Fibroblast of lung (primary cell): ENCODE results near the gene AP2B1. TPM values are rescaled to one million over a fixed set of nuclear protein-coding genes. Genes with fewer than 3 reads are reported as not detected.

Experiments used
- DNase-seq, 2 donors: peaks; one replicate each; pipeline versions ENCODE4 v3.0.0 to v3.0.0-alpha.2; 2010; ENCODE audit warnings: low read depth in 2 of 2
- H2AFZ ChIP-seq: 2 replicates; pipeline ENCODE4 v1.5.1; 2012; ENCODE audit warnings: low read length, control low read depth, inconsistent platforms
- H3K27ac ChIP-seq: 2 replicates; pipeline ENCODE4 v1.5.1; 2011; ENCODE audit warnings: low read length, control low read depth; ENCODE audit not compliant: insufficient read depth
- H3K27me3 ChIP-seq: 2 replicates; pipeline ENCODE4 v1.5.1; 2011; ENCODE audit warnings: mild to moderate bottlenecking, low read length; ENCODE audit not compliant: control insufficient read depth, insufficient read depth
- H3K36me3 ChIP-seq: 2 replicates; pipeline ENCODE4 v1.5.1; 2011; ENCODE audit warnings: low read length; ENCODE audit not compliant: control insufficient read depth, insufficient read depth
- H3K4me1 ChIP-seq: 2 replicates; pipeline ENCODE4 v1.5.1; 2011; ENCODE audit warnings: low read length; ENCODE audit not compliant: control insufficient read depth, insufficient read depth; ENCODE audit errors: extremely low read depth
- H3K4me2 ChIP-seq: 2 replicates; pipeline ENCODE4 v1.5.1; 2011; ENCODE audit warnings: low read length, control low read depth; ENCODE audit not compliant: insufficient read depth; ENCODE audit errors: extremely low read depth
- H3K4me3 ChIP-seq, 4 experiments: fragments of 200-600 bp in 1 of 4; sonication (generic) in 1 of 4; replicated peaks in 1 of 4; 2 replicates each; pipeline ENCODE4 v1.5.1; 2011 to 2016; ENCODE audit warnings: low read length in 4 of 4, low read depth in 3 of 4, mild to moderate bottlenecking in 3 of 4, control low read depth in 2 of 4, inconsistent platforms in 1 of 4, mixed read lengths in 1 of 4; ENCODE audit not compliant: insufficient read depth in 1 of 4; ENCODE audit errors: control extremely low read depth in 1 of 4
- H3K79me2 ChIP-seq: 2 replicates; pipeline ENCODE4 v1.5.1; 2012; ENCODE audit warnings: mild to moderate bottlenecking, low read length, inconsistent platforms; ENCODE audit not compliant: control insufficient read depth, insufficient read depth
- H3K9ac ChIP-seq: 2 replicates; pipeline ENCODE4 v1.5.1; 2011; ENCODE audit warnings: mild to moderate bottlenecking, low read length, control low read depth; ENCODE audit not compliant: insufficient read depth
- H3K9me3 ChIP-seq: 2 replicates; pipeline ENCODE4 v1.5.1; 2012; ENCODE audit warnings: low read depth, low read length; ENCODE audit not compliant: control insufficient read depth, insufficient read depth
- H4K20me1 ChIP-seq: 2 replicates; pipeline ENCODE4 v1.5.1; 2011; ENCODE audit warnings: low read length; ENCODE audit not compliant: control insufficient read depth, insufficient read depth; ENCODE audit errors: extremely low read depth
- EZH2 ChIP-seq: IDR thresholded peaks from 2 replicates; pipeline ENCODE4 v1.5.1; 2012; ENCODE audit warnings: low read length, control low read depth, mild to moderate bottlenecking; ENCODE audit errors: missing control alignments
- polyA plus RNA-seq, 2 donors: library from polyadenylated mRNA; depleted of rRNA in 1 of 2; stranded (reverse) in 1 of 2; unstranded in 1 of 2; fragments of >200 nt; gene quantifications; 2 replicates each; pipeline ENCODE4 v1.2.1, GENCODE V29; 2011 to 2012; ENCODE audit warnings: missing spikeins in 1 of 2
- total RNA-seq: library from RNA; depleted of rRNA; stranded (reverse); fragments of >200 nt; gene quantifications from 2 replicates; pipeline ENCODE4 v1.2.1, GENCODE V29; 2014
- TF ChIP-seq, protein P1 (sequence below), 2 donors: IDR thresholded peaks in 1 of 2; conservative IDR thresholded peaks in 1 of 2; 1 replicate in 1 of 2; 2 replicates in 1 of 2; pipeline ENCODE4 v1.5.1; 2011 to 2012; ENCODE audit warnings: low read length in 2 of 2, control low read depth in 1 of 2, inconsistent platforms in 1 of 2, low read depth in 1 of 2, mild to moderate bottlenecking in 1 of 2

The AP2B1 gene
- total and polyA plus RNA-seq, 2 donors (not counting 1 experiment from before 2014, with no cell fraction given), result 109 to 236 TPM

DNA sequence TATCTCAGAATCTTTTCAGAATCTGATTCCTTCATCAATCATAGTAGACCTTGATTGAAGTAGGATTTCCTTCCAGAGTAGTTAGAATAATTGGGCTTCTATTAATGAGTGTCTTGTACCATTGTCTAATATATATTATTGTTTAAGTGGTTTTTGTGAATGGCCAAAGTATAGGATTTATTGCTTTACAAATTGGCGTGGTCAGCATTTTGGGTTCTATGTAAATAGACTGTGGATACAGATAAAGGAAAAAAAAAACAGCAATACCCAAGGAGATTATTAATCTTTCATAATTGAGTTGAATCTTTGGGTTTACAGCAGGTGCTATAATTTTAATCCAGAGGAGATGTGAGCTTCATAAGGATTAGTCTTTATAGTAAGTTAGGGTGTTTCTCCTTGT is 64.3 kb downstream of the AP2B1 start:
- peaks cover 6% of the 10 kb centered on the region for H3K36me3 ChIP-seq
- H3K4me1 ChIP-seq, result no peaks in the 10 kb centered on the region
- no peaks in the 10 kb centered on the region for H3K27me3 ChIP-seq
- TF ChIP-seq EZH2, result no peak
- TF ChIP-seq, protein P1, sequence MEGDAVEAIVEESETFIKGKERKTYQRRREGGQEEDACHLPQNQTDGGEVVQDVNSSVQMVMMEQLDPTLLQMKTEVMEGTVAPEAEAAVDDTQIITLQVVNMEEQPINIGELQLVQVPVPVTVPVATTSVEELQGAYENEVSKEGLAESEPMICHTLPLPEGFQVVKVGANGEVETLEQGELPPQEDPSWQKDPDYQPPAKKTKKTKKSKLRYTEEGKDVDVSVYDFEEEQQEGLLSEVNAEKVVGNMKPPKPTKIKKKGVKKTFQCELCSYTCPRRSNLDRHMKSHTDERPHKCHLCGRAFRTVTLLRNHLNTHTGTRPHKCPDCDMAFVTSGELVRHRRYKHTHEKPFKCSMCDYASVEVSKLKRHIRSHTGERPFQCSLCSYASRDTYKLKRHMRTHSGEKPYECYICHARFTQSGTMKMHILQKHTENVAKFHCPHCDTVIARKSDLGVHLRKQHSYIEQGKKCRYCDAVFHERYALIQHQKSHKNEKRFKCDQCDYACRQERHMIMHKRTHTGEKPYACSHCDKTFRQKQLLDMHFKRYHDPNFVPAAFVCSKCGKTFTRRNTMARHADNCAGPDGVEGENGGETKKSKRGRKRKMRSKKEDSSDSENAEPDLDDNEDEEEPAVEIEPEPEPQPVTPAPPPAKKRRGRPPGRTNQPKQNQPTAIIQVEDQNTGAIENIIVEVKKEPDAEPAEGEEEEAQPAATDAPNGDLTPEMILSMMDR (conservative IDR thresholded peaks at IDR 0.05 in 1 of 2, IDR thresholded peaks at IDR 0.05 in 1 of 2; ENCODE audit: low read depth in 1 of 2, low read length in 2 of 2), result no peak
- no peaks in the 10 kb centered on the region for H3K9me3 ChIP-seq
- no peak overlapping the region for H2AFZ ChIP-seq
- H4K20me1 ChIP-seq, result no peaks in the 10 kb centered on the region
- H3K79me2 ChIP-seq, result no peaks in the 10 kb centered on the region
- H3K9ac ChIP-seq, result no peak overlapping the region
- no peak overlapping the region for H3K4me2 ChIP-seq
- no peak for DNase-seq
- no peak overlapping the region for H3K4me3 ChIP-seq
- no peak overlapping the region for H3K27ac ChIP-seq

DNA sequence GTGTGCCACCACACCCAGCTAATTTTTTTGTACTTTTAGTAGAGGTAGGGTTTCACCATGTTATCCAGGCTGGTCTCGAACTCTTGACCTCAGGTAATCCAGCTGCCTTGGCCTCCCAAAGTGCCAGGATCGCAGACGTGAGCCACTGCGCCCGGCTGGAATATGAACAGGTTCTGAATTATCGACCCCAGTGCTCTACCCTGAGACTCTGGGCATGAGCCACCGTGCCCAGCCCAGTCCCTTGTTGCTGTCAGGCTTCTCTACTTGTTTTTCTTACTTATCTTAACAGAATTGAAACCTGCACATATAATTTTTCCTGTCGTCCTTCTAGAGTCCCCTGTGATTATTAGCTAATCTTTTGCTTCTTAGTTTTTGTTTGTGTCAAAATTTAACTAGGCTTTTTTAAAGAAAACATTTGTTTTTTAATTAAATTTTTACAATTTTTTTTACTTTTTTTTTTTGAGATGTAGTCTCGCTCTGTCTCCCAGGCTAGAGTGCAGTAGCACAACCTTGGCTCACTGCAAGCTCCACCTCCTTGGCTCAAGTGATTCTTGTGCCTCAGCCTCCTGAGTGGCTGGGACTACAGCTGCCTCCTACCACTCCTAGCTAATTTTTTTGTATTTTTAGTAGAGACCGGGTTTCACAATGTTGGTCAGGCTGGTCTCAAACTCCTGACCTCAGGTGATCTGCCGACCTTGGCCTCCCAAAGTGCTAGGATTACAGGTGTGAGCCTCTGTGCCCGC is 66.7 kb downstream of the AP2B1 start:
- Histone ChIP-seq H3K79me2 (no peaks in the 10 kb centered on the region), H3K4me1 (no peaks in the 10 kb centered on the region), H3K36me3 (peaks cover 11% of the 10 kb centered on the region), H4K20me1 (no peaks in the 10 kb centered on the region), H3K9me3 (no peaks in the 10 kb centered on the region), H3K4me3 (no peak overlapping the region), H3K27ac (no peak overlapping the region), H3K4me2 (no peak overlapping the region), H3K9ac (no peak overlapping the region), H2AFZ (no peak overlapping the region), H3K27me3 (no peaks in the 10 kb centered on the region)
- DNase-seq, result no peak
- TF ChIP-seq, protein P1 (conservative IDR thresholded peaks at IDR 0.05 in 1 of 2, IDR thresholded peaks at IDR 0.05 in 1 of 2; ENCODE audit: low read depth in 1 of 2, low read length in 2 of 2), result no peak
- TF ChIP-seq EZH2, result no peak

DNA sequence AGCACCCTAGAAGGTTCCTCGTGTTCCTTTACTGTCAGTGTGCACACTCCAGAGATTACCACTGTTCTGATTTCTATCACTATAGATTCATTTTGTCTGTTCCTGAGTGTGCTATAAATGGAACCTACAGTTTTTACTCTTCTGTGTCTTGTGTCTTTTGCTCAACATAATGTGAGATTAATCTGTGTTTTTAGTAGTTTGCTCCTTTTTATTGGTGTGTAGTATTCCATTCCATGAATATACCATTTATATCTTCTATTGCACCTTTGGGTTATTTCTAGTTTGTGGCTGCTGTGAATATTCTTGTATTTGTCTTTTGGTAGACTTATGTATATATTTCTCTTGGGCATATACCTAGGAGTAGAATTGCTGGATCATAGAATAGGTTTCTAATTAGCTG is 68.2 kb downstream of the AP2B1 start:
- H2AFZ ChIP-seq, result no peak overlapping the region
- H3K4me1 ChIP-seq, result no peaks in the 10 kb centered on the region
- H4K20me1 ChIP-seq, result no peaks in the 10 kb centered on the region
- no peaks in the 10 kb centered on the region for H3K9me3 ChIP-seq
- no peak overlapping the region for H3K4me3 ChIP-seq
- no peaks in the 10 kb centered on the region for H3K79me2 ChIP-seq
- no peak overlapping the region for H3K27ac ChIP-seq
- no peak for DNase-seq
- no peak overlapping the region for H3K9ac ChIP-seq
- H3K27me3 ChIP-seq, result no peaks in the 10 kb centered on the region
- H3K36me3 ChIP-seq, result peaks cover 12% of the 10 kb centered on the region
- TF ChIP-seq EZH2, result no peak
- TF ChIP-seq, protein P1 (conservative IDR thresholded peaks at IDR 0.05 in 1 of 2, IDR thresholded peaks at IDR 0.05 in 1 of 2; ENCODE audit: low read depth in 1 of 2, low read length in 2 of 2), result no peak
- no peak overlapping the region for H3K4me2 ChIP-seq
